Suprapubic skin (tissue), 3 donors: ENCODE measurements around the gene ATXN2.

Source experiments
- CTCF ChIP-seq, 2 donors: fragments of 200-600 bp in 1 of 2; fragments of 450-650 bp in 1 of 2; sonication (generic) in 1 of 2; IDR thresholded peaks; one replicate each; pipeline ENCODE4 v1.5.1; 2016 to 2019; ENCODE audit warnings: antibody characterized with exemption in 2 of 2, mild to moderate bottlenecking in 1 of 2, moderate library complexity in 1 of 2
- POLR2A ChIP-seq, 2 donors: fragments of 450-650 bp; IDR thresholded peaks; one replicate each; pipeline ENCODE4 v1.6.1; 2017; ENCODE audit warnings: antibody characterized with exemption in 2 of 2, mild to moderate bottlenecking in 2 of 2, moderate library complexity in 2 of 2

GRCh38 chr12:111616177-111616623 is 17.1 kb upstream of the ATXN2 start:
- TF ChIP-seq POLR2A (IDR thresholded peaks at IDR 0.05), result no peak
- no peak for TF ChIP-seq CTCF (IDR thresholded peaks at IDR 0.05)
